HEK293 (cell line): ENCODE data around the gene DPH5.

Experiments used
- SALL2 ChIP-seq: fragments of 450-650 bp; formaldehyde crosslinking; IDR thresholded peaks from 2 replicates; pipeline ENCODE4 v1.5.0; 2017; ENCODE audit warnings: missing biosample characterization, mild to moderate bottlenecking, missing genetic modification characterization, borderline replicate concordance
- ZNF302 ChIP-seq: fragments of 450-650 bp; formaldehyde crosslinking; IDR thresholded peaks from 2 replicates; pipeline ENCODE4 v1.5.1; 2016; ENCODE audit warnings: missing biosample characterization, missing genetic modification characterization, low read depth
- ZNF324 ChIP-seq: fragments of 450-650 bp; formaldehyde crosslinking; IDR thresholded peaks from 2 replicates; pipeline ENCODE4 v1.5.1; 2016; ENCODE audit warnings: missing biosample characterization, missing genetic modification characterization
- ZNF585B ChIP-seq: fragments of 450-650 bp; formaldehyde crosslinking; IDR thresholded peaks from 2 replicates; pipeline ENCODE4 v1.5.1; 2016; ENCODE audit warnings: missing biosample characterization, missing genetic modification characterization
- TF ChIP-seq, protein P1 (sequence below): fragments of 450-650 bp; formaldehyde crosslinking; IDR thresholded peaks from 2 replicates; pipeline ENCODE4 v1.5.1; 2016; ENCODE audit warnings: missing biosample characterization, missing genetic modification characterization
- TF ChIP-seq, protein P2 (sequence below): fragments of 450-650 bp; formaldehyde crosslinking; IDR thresholded peaks from 2 replicates; pipeline ENCODE4 v1.5.1; 2016; ENCODE audit warnings: missing biosample characterization, missing genetic modification characterization
- TF ChIP-seq, protein P3 (sequence below): sonication (generic); formaldehyde crosslinking; IDR thresholded peaks from 2 replicates; pipeline ENCODE4 v1.8.1; 2022; ENCODE audit warnings: mild to moderate bottlenecking, moderate library complexity, missing genetic modification reagents
- TF ChIP-seq, protein P4 (sequence below): fragments of 450-650 bp; formaldehyde crosslinking; IDR thresholded peaks from 2 replicates; pipeline ENCODE4 v1.5.1; 2017; ENCODE audit warnings: missing biosample characterization, missing genetic modification characterization
- TF ChIP-seq, protein P5 (sequence below): fragments of 450-650 bp; formaldehyde crosslinking; IDR thresholded peaks from 2 replicates; pipeline ENCODE4 v1.5.1; 2016; ENCODE audit warnings: missing biosample characterization, missing genetic modification characterization

DNA sequence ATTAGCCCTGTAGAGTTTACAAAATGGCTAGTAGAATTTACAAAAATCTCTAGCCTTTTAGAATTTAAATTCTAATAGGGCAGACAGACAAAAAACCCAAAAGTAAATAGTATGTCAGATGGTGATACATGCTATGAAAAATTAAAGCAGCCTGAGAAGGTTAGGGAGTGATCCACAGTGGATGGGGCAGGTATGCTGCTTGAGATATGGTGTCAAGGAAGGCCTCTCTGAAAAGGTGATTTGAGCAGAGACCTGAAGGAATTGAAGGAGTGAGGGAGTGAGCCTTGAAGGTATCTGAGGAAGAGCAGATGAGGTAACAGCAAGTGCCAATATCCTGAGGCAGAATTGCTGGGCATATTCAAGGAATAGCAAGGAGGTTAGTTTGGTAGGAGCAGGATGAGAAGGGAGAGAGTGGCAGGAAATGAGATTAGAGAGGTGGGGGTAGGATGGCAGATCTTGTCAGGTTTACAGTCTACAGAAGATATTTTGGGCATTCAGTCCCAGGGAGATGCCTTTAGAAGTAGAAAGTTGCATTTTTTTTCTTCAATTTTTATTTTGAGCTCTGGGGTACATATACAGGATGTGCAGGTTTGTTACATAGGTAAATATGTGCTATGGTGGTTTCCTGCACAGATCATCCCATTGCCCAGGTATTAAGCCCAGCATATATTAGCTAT, 40.8 kb upstream of the DPH5 start:
- TF ChIP-seq, protein P1, sequence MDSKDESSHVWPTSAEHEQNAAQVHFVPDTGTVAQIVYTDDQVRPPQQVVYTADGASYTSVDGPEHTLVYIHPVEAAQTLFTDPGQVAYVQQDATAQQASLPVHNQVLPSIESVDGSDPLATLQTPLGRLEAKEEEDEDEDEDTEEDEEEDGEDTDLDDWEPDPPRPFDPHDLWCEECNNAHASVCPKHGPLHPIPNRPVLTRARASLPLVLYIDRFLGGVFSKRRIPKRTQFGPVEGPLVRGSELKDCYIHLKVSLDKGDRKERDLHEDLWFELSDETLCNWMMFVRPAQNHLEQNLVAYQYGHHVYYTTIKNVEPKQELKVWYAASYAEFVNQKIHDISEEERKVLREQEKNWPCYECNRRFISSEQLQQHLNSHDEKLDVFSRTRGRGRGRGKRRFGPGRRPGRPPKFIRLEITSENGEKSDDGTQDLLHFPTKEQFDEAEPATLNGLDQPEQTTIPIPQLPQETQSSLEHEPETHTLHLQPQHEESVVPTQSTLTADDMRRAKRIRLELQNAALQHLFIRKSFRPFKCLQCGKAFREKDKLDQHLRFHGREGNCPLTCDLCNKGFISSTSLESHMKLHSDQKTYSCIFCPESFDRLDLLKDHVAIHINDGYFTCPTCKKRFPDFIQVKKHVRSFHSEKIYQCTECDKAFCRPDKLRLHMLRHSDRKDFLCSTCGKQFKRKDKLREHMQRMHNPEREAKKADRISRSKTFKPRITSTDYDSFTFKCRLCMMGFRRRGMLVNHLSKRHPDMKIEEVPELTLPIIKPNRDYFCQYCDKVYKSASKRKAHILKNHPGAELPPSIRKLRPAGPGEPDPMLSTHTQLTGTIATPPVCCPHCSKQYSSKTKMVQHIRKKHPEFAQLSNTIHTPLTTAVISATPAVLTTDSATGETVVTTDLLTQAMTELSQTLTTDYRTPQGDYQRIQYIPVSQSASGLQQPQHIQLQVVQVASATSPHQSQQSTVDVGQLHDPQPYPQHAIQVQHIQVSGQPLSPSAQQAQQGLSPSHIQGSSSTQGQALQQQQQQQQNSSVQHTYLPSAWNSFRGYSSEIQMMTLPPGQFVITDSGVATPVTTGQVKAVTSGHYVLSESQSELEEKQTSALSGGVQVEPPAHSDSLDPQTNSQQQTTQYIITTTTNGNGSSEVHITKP = no peak
- TF ChIP-seq, protein P2, sequence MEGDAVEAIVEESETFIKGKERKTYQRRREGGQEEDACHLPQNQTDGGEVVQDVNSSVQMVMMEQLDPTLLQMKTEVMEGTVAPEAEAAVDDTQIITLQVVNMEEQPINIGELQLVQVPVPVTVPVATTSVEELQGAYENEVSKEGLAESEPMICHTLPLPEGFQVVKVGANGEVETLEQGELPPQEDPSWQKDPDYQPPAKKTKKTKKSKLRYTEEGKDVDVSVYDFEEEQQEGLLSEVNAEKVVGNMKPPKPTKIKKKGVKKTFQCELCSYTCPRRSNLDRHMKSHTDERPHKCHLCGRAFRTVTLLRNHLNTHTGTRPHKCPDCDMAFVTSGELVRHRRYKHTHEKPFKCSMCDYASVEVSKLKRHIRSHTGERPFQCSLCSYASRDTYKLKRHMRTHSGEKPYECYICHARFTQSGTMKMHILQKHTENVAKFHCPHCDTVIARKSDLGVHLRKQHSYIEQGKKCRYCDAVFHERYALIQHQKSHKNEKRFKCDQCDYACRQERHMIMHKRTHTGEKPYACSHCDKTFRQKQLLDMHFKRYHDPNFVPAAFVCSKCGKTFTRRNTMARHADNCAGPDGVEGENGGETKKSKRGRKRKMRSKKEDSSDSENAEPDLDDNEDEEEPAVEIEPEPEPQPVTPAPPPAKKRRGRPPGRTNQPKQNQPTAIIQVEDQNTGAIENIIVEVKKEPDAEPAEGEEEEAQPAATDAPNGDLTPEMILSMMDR (tag by site-specific recombination) = no peak
- TF ChIP-seq ZNF585B (tag by site-specific recombination) = no peak
- TF ChIP-seq SALL2 (tag by site-specific recombination) = no peak
- no peak for TF ChIP-seq ZNF324 (tag by site-specific recombination)
- TF ChIP-seq, protein P3, sequence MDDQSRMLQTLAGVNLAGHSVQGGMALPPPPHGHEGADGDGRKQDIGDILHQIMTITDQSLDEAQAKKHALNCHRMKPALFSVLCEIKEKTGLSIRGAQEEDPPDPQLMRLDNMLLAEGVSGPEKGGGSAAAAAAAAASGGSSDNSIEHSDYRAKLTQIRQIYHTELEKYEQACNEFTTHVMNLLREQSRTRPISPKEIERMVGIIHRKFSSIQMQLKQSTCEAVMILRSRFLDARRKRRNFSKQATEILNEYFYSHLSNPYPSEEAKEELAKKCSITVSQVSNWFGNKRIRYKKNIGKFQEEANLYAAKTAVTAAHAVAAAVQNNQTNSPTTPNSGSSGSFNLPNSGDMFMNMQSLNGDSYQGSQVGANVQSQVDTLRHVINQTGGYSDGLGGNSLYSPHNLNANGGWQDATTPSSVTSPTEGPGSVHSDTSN (CRISPR knock-in tag) = no peak
- TF ChIP-seq, protein P4, sequence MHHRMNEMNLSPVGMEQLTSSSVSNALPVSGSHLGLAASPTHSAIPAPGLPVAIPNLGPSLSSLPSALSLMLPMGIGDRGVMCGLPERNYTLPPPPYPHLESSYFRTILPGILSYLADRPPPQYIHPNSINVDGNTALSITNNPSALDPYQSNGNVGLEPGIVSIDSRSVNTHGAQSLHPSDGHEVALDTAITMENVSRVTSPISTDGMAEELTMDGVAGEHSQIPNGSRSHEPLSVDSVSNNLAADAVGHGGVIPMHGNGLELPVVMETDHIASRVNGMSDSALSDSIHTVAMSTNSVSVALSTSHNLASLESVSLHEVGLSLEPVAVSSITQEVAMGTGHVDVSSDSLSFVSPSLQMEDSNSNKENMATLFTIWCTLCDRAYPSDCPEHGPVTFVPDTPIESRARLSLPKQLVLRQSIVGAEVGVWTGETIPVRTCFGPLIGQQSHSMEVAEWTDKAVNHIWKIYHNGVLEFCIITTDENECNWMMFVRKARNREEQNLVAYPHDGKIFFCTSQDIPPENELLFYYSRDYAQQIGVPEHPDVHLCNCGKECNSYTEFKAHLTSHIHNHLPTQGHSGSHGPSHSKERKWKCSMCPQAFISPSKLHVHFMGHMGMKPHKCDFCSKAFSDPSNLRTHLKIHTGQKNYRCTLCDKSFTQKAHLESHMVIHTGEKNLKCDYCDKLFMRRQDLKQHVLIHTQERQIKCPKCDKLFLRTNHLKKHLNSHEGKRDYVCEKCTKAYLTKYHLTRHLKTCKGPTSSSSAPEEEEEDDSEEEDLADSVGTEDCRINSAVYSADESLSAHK (tag by site-specific recombination) = no peak
- TF ChIP-seq, protein P5, sequence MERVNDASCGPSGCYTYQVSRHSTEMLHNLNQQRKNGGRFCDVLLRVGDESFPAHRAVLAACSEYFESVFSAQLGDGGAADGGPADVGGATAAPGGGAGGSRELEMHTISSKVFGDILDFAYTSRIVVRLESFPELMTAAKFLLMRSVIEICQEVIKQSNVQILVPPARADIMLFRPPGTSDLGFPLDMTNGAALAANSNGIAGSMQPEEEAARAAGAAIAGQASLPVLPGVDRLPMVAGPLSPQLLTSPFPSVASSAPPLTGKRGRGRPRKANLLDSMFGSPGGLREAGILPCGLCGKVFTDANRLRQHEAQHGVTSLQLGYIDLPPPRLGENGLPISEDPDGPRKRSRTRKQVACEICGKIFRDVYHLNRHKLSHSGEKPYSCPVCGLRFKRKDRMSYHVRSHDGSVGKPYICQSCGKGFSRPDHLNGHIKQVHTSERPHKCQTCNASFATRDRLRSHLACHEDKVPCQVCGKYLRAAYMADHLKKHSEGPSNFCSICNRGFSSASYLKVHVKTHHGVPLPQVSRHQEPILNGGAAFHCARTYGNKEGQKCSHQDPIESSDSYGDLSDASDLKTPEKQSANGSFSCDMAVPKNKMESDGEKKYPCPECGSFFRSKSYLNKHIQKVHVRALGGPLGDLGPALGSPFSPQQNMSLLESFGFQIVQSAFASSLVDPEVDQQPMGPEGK (tag by site-specific recombination) = no peak
- no peak for TF ChIP-seq ZNF302 (tag by site-specific recombination)
